CMK (cell line): Measurements from ENCODE around the gene VRK1.
"Not testable (repeated sequence)": the region's sequence is repeated elsewhere in the genome, so short reads cannot be mapped to it uniquely, and the experiment has no call there.

Experiments
- DNase-seq: peaks from one replicate; pipeline ENCODE4 v3.0.0-alpha.2; 2010; ENCODE audit warnings: low read depth

Gene VRK1, protein sequence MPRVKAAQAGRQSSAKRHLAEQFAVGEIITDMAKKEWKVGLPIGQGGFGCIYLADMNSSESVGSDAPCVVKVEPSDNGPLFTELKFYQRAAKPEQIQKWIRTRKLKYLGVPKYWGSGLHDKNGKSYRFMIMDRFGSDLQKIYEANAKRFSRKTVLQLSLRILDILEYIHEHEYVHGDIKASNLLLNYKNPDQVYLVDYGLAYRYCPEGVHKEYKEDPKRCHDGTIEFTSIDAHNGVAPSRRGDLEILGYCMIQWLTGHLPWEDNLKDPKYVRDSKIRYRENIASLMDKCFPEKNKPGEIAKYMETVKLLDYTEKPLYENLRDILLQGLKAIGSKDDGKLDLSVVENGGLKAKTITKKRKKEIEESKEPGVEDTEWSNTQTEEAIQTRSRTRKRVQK

GRCh38 chr14:96796851-96797581 is at the start of gene VRK1:
Gene VRK1, plus strand, starts transcription at chr14:96797382. Its CDS starts 36,090 bp downstream, at chr14:96833472.
- peak; percentile 70 for DNase-seq

- no peak for DNase-seq
These were observed 49.6 kb upstream of the VRK1 start for GRCh38 chr14:96747608-96748007.

GRCh38 chr14:96748362-96748761 is 48.8 kb upstream of the VRK1 start:
- DNase-seq = no peak

DNA sequence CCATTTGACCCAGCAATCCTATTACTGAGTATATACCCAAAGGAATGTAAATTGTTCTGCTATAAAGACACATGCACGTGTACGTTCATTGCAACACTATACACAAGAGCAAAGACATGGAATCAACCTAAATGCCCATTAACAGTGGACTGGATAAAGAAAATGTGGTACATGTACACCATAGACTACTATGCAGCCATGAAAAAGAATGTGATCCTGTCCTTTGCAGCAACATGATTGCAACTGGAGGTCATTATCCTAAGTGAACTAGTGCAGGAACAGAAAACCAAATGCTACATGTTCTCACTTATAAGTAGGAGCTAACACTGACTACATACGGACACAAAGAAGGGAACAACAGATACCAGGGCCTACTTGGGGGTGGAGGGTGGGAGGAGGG is 45.7 kb upstream of the VRK1 start:
- DNase-seq = no peak

- no peak for DNase-seq
These were observed 45.1 kb upstream of the VRK1 start for GRCh38 chr14:96752125-96752524.

GRCh38 chr14:96752594-96752993 is 44.6 kb upstream of the VRK1 start:
- no peak for DNase-seq

- DNase-seq = no peak
These were observed 42.9 kb upstream of the VRK1 start for GRCh38 chr14:96754162-96754844.

DNA sequence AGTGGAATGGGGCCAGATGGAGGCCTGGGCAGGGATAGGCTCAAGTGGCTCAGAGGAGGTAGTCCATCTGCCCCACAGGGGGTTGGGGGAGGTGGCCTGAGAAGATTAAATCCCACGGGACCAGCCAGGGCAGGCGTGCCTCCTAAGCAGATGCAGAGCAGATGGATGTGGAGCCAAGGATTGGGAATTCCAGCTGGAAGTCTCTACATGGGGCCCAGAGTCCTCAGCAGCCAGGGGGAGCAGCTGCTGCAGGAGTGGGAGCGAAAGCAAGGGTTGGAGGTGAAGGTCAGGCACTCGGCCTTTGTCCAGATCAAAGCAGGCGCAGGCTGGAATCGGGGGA is 42.4 kb upstream of the VRK1 start:
- DNase-seq = no peak

GRCh38 chr14:96756745-96757144 is 40.4 kb upstream of the VRK1 start:
- no peak for DNase-seq

DNA sequence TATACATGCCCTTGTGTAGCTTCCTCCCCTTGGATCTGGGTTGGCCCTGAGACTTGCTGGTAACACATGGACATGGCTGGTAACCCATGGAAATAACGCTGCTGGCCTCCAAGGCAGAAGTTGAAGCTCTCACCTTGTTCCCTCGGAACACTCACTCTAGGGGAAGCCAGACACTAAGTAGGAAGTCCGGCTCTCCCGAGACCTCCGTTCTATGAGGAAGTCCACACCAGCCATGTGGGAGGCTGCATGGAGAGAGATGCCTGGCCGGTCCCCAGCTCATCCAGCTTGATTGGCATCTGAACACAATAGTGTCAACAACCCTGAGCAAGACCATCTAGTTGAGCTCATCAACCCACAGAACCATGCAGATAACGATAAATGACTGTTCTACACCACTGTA is 39.7 kb upstream of the VRK1 start:
- no peak for DNase-seq

GRCh38 chr14:96761066-96761465 is 36.1 kb upstream of the VRK1 start:
- no peak for DNase-seq

DNA sequence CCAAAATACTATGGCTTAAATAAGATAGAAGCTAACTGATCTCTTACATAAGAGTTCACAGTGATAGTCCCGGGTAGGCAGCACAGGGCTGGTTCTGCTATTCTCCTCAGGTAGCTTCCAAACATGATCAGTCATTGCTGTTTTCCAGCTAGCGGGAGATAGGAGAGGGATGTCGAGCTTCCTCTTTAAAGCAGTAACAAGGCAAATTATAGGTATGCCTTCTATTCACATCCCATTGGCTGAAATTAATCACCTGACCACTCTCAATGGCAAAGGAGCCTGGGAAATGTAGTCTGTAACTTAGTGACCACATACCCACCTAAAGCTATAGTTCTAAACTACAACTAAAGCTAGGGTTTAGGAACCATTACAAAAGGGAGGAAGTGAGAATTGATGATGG is 34.5 kb upstream of the VRK1 start:
- DNase-seq = peak; percentile 55

DNA sequence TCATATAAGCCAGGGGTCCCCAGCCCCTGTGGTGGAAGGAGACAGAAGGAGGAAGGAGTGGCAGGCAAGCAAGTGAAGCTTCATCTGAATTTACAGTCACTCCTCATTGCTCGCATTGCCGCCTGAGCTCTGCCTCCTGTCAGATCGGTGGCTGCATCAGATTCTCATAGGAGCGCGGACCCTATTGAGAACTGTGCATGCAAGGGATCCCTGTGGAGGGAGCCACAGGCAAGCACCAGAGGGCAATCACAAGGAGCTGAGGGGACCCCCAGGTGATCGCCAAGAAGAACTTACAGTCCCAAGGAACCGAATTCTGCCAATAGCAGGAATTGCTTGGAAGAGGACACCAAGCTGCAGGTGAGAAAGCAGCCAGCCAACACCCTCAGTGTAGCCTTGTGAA is 33.2 kb upstream of the VRK1 start:
- DNase-seq = no peak

DNA sequence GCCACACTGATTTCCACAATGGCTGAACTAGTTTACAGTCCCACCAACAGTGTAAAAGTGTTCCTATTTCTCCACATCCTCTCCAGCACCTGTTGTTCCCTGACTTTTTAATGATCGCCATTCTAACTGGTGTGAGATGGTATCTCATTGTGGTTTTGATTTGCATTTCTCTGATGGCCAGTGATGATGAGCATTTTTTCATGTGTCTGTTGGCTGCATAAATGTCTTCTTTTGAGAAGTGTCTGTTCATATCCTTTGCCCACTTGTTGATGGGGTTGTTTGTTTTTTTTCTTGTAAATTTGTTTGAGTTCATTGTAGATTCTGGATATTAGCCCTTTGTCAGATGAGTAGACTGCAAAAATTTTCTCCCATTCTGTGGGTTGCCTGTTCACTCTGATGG is 32.0 kb upstream of the VRK1 start:
- DNase-seq = not testable (repeated sequence)

- DNase-seq = no peak
These were observed 24.3 kb upstream of the VRK1 start for GRCh38 chr14:96772929-96773328.

DNA sequence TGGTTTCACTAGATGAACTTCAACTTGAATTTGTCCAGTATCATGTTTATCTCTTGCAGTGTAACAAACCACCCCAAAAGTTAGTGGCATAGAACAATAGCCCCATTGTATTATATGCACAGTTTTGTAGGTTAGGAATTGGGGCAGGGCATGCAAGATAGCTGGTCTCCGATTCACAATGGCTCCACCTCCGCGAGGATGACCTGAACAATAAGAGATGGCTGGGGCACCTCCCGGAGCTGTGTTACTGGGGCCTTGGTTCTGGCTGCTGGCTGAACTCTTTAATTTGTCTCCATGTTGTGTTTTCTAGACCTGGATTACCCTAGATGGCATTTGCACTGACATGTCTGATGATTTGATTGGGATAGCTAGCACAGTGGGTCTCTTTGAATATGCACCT is 20.4 kb upstream of the VRK1 start:
- DNase-seq = no peak

- no peak for DNase-seq
These were observed 16.7 kb upstream of the VRK1 start for GRCh38 chr14:96780500-96780899.

DNA sequence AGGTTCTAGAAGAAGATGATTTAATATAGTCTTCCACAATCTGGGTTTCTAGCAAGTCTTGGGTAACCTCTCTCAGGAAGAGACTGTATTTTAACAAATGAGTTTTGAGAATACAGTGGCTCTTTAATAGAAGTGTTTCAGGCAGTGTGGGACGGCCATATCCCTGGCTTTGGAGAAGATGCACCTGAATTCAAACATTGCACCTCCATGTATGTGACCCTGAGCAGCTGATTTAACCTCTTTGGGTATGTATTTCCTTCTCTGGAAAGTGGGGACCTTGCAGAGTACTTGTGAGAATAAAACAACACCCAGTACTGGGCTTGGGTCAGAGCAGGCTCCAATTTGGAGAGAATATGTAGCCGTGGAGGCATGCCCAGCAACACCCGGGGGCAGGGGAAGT is 15.8 kb upstream of the VRK1 start:
- no peak for DNase-seq

GRCh38 chr14:96782436-96782835 is 14.7 kb upstream of the VRK1 start:
- no peak for DNase-seq

- DNase-seq = no peak
These were observed 13.9 kb upstream of the VRK1 start for GRCh38 chr14:96783043-96783914.

- DNase-seq = no peak
These were observed 13.3 kb upstream of the VRK1 start for GRCh38 chr14:96783915-96784224.

DNA sequence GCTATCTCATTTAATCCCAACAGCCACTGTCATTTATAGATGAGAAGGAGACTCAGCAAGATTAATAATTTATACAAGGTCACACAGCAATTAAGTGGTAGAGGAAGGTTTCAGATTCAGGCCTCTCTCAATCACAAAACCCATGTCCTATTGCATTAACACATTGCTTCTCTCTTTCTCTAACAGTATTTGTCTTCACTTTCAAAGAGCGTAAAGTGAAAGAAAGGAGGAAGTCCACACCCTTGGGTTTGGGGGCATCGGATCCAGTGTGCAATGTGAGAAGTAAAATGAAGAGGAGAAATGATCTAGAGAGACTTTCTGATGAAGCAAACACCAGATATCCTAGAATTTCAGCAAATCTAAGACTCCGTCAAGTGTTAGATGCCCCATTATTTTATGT is 7.0 kb upstream of the VRK1 start:
- DNase-seq = no peak
